Measurements from ENCODE around the gene DUSP2. TPM values are rescaled to one million over a fixed set of nuclear protein-coding genes. Genes with fewer than 3 reads are reported as not detected.
A peak's percentile ranks its signal among the peaks of the same experiment; 100 is the strongest.
"Not testable (repeated sequence)": the region's sequence is repeated elsewhere in the genome, so short reads cannot be mapped to it uniquely, and the experiment has no call there.

The DUSP2 gene
- total RNA-seq, 2 experiments from 2014 or later: 522 to 539 TPM

DNA sequence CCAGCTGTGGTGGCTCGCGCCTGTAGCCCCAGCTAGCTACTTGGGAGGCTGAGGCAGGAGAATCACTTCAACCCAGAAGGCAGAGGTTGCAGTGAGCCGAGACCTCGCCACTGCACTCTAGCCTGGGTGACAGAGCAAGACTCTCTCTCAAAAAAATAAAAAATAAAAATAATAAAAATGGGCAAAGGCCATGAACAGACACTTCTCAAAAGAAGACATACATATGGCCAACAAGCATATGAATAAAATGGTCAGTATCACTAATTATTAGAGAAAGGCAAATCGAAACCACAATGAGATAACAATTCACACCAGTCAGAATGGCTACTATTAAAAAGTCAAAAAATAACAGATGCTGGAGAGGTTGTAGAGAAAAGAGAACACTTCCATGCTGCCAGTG is 15.1 kb upstream of the DUSP2 start:
- intact Hi-C loops (cut with micrococcal nuclease): loop anchor here (5.0 kb wide), 2 partner anchors 162 to 182 kb away; no protein-coding TSS in a partner anchor
- ChIA-PET CTCF (interaction anchor here (1.1 to 4.4 kb wide), 3 partner anchors 13 to 16 kb away, joined by 3 to 80 read pairs (median 17); partner anchors contain the start of gene DUSP2), POLR2A (interaction anchor here (6.6 kb wide), 1 partner anchor 15 kb away, joined by 206 read pairs; the partner anchor contains the start of gene DUSP2)

DNA sequence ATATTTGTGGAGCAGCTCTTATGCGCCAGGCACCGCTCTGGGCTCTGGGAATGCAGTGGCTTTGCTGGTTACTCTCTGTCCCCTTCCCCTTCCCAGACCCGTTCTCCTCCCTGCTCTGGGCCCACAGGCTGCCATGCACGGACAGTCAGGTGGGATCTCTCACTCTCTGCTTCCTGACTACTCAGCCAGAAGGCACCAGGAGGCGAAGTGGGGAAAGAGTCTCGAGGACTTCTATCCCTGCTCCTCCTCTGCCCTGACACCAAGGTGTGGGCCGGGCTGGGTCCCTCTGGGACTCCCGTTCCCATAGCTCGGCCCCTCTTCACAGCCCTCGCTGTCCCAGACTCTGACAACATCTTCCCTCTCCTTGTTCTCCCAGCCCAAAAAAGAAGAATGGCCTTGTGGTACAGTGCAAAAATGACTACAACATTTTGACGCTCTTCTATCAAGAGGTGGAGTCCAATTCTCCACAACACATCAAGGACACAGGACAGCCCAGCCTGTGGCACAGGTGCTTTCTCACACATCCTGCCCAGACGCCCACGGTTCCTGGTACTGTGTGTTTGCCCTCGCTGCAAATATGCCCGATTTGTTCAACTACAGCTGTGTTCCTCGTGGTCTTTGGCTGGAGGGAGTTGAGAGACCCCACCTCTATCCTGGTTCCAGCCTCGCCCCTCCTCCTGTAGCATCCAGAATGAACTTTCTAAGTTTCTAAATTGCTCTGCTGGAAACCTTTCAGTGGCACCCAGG is 14.0 kb upstream of the DUSP2 start:
- peaks cover 8% of the 10 kb centered on the region for H3K9me3 Mint-ChIP-seq
- CTCF ChIA-PET: interaction anchor here (0.5 to 4.4 kb wide), 4 partner anchors 14 to 42 kb away, joined by 3 to 80 read pairs (median 18); partner anchors contain the start of genes ADRA2B and DUSP2
- POLR2A ChIA-PET: interaction anchor here (6.6 kb wide), 1 partner anchor 14 kb away, joined by 206 read pairs; the partner anchor contains the start of gene DUSP2
- H3K4me1 Mint-ChIP-seq (ENCODE audit: low read depth): peaks cover 86% of the 10 kb centered on the region
- H3K27ac Mint-ChIP-seq: peak overlapping the region; percentile 96
- H3K36me3 Mint-ChIP-seq: peaks cover 7% of the 10 kb centered on the region
- no peaks in the 10 kb centered on the region for H3K27me3 Mint-ChIP-seq
- H3K4me3 Mint-ChIP-seq: peak overlapping the region; percentile 62
- peak; percentile 84 for DNase-seq
- intact Hi-C loops (cut with micrococcal nuclease): no loop called here

More for the DNA sequence above, 15.1 kb upstream of the DUSP2 start:
- not testable (repeated sequence) for DNase-seq, H3K27me3 Mint-ChIP-seq, H3K9me3 Mint-ChIP-seq, H3K36me3 Mint-ChIP-seq, H3K4me3 Mint-ChIP-seq
- peak overlapping the region; percentile 71 for H3K27ac Mint-ChIP-seq
- peaks cover 91% of the 10 kb centered on the region for H3K4me1 Mint-ChIP-seq (ENCODE audit: low read depth)

DNA sequence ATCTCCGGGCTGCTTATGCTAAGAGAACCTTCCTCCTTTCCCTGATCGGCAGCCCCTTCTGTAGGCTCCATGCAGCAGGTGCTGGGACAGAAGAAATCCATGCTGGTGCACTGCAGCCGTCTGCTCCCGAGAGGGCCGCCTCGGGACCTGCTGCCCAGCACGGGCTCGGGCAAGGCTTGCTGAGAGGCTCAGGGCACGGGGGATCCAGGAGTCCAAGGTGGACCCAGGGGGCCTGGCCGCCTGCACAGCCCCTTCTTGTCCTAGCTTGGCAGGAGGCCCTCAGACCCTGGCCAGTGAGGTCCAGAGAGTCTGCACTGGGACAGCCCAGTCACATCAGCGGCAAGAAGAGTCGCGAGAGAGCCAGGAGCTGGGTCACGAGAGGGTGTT is 13.3 kb upstream of the DUSP2 start:
- intact Hi-C loops (cut with micrococcal nuclease): no loop called here
- peak overlapping the region; percentile 62 for H3K4me3 Mint-ChIP-seq
- POLR2A ChIA-PET: interaction anchor here (0.8 to 6.6 kb wide), 5 partner anchors 13 to 50 kb away, joined by 4 to 206 read pairs (median 4); partner anchors contain the start of genes DUSP2 and STARD7

DNA sequence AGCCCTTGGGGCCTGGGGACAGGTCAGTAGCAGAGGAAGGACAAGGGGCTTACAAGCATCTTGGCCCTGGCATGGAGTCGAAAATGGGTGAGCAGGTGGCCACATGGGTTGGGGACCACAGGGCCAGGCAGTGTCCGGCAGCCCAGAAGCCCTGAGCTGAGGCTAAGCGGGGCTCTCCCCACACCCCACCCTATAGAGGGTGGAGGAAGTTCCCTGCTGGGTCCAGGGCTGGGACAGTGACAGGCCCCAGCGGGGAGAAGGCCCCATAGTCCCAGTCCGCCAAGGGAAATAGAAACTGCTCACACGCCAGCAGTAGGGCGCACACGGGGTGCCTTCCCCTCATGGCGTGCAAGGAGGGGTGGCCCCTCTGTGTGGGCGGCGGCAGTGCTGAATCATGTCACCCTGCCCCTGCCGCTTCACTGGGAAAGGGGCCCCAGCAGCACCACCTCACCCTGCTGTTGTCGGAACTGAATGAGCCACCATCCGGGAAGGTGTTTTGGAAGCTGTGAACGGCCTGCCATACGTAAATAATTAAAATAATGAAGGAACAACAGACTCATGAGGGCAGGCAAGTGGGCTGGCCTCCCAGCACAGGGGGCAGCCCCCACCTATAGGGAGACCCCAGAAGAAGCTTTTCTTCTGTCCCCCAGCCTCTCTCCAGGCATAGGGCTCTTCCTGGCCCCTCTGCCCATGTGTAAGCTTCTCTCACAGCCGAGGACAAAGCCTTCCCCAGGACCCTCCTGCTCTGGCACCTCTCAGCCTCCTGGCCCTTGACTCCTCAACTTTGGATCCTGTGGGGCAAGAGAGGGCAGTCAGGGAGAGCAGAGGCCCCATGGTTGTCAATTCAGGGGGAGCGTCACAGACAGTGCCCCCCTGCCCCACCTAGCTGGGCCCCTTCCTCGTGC is 12.7 kb upstream of the DUSP2 start:
- peaks cover 82% of the 10 kb centered on the region for H3K4me1 Mint-ChIP-seq (ENCODE audit: low read depth)
- DNase-seq: peak; percentile 99
- POLR2A ChIA-PET: interaction anchor here (0.8 to 6.6 kb wide), 6 partner anchors 9 to 51 kb away, joined by 3 to 206 read pairs (median 4); partner anchors contain the start of genes DUSP2 and STARD7
- H3K27me3 Mint-ChIP-seq: no peaks in the 10 kb centered on the region
- peak overlapping the region; percentile 96 for H3K27ac Mint-ChIP-seq
- H3K9me3 Mint-ChIP-seq: peaks cover 8% of the 10 kb centered on the region
- intact Hi-C loops (cut with micrococcal nuclease): loop anchor here (1.0 to 2.0 kb wide), 2 partner anchors 12 to 371 kb away; no protein-coding TSS in a partner anchor
- H3K4me3 Mint-ChIP-seq: peak overlapping the region; percentile 62
- CTCF ChIA-PET: interaction anchor here (0.7 to 4.4 kb wide), 6 partner anchors 13 to 165 kb away, joined by 3 to 80 read pairs (median 18); partner anchors contain the start of genes ADRA2B and DUSP2
- H3K36me3 Mint-ChIP-seq: peaks cover 7% of the 10 kb centered on the region

More for the DNA sequence above, 13.3 kb upstream of the DUSP2 start:
- Mint-ChIP-seq H3K27me3 (no peaks in the 10 kb centered on the region), H3K27ac (peak overlapping the region; percentile 96), H3K9me3 (peaks cover 8% of the 10 kb centered on the region), H3K4me1 (ENCODE audit: low read depth) (peaks cover 82% of the 10 kb centered on the region), H3K36me3 (peaks cover 7% of the 10 kb centered on the region)
- DNase-seq: no peak
- CTCF ChIA-PET: interaction anchor here (2.5 to 4.4 kb wide), 3 partner anchors 14 to 42 kb away, joined by 17 to 80 read pairs (median 18); partner anchors contain the start of genes ADRA2B and DUSP2

GRCh38 chr2:96156926-96157648 is 11.8 kb upstream of the DUSP2 start:
- CTCF ChIA-PET: interaction anchor here (0.7 to 4.4 kb wide), 5 partner anchors 12 to 164 kb away, joined by 3 to 80 read pairs (median 18); partner anchors contain the start of genes ADRA2B and DUSP2
- peak; percentile 46 for DNase-seq
- Mint-ChIP-seq H3K36me3 (peaks cover 7% of the 10 kb centered on the region), H3K27me3 (no peaks in the 10 kb centered on the region), H3K4me3 (peak overlapping the region; percentile 62), H3K9me3 (peaks cover 8% of the 10 kb centered on the region), H3K27ac (peak overlapping the region; percentile 96), H3K4me1 (ENCODE audit: low read depth) (peaks cover 81% of the 10 kb centered on the region)
- intact Hi-C loops (cut with micrococcal nuclease): loop anchor here (1.0 to 2.0 kb wide), 3 partner anchors 7 to 372 kb away; no protein-coding TSS in a partner anchor
- POLR2A ChIA-PET: interaction anchor here (0.7 to 6.6 kb wide), 4 partner anchors 10 to 52 kb away, joined by 3 to 206 read pairs (median 6); partner anchors contain the start of genes DUSP2 and STARD7

DNA sequence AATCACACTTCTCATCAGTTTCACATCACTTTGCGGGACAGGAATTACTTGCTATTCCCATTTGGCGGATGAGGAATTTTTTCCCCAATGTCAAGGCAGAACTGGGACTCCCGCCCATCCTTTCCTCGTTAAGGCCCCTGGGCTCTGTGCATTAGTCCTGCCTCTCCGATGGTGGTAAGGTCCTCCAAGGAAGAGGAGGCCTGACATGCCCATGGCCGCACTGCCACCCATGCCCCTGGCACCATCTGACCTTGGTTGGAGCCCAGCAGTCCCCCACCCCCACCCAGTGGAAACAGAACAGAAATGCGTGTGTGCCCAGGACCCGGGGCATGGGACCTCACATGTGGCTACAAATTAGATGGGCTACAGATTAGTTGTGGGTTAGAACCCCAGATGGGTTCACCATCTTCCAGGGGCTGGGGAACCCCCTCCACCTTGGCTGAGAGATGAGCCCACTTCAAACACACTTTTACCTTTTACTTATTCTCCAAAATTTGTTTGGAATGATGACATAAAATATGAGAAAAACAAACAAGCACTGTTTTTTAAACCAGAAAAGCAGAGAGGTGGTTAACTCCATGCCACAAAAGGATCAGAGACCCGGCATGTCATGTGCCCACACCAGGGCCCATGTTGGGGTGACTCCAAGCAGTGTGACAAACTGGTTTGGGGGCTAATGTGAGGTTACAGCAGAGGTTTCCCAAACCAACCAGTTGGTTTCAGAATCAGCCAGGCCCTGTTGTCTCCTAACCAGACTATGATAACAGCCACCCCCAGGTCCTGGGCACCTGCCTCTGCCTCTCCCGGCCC is 11.0 kb upstream of the DUSP2 start:
- POLR2A ChIA-PET: interaction anchor here (2.4 to 6.6 kb wide), 2 partner anchors 11 to 52 kb away, joined by 9 to 206 read pairs; partner anchors contain the start of genes DUSP2 and STARD7
- intact Hi-C loops (cut with micrococcal nuclease): loop anchor here (1.0 to 2.0 kb wide), 2 partner anchors 8 to 373 kb away; no protein-coding TSS in a partner anchor
- CTCF ChIA-PET: interaction anchor here (1.4 to 4.4 kb wide), 4 partner anchors 12 to 39 kb away, joined by 3 to 80 read pairs (median 18); partner anchors contain the start of genes ADRA2B and DUSP2
- peak overlapping the region; percentile 96 for H3K27ac Mint-ChIP-seq
- peaks cover 80% of the 10 kb centered on the region for H3K4me1 Mint-ChIP-seq (ENCODE audit: low read depth)
- H3K9me3 Mint-ChIP-seq: peaks cover 8% of the 10 kb centered on the region
- peak; percentile 87 for DNase-seq
- peaks cover 7% of the 10 kb centered on the region for H3K36me3 Mint-ChIP-seq
- H3K27me3 Mint-ChIP-seq: no peaks in the 10 kb centered on the region
- H3K4me3 Mint-ChIP-seq: peak overlapping the region; percentile 62

DNA sequence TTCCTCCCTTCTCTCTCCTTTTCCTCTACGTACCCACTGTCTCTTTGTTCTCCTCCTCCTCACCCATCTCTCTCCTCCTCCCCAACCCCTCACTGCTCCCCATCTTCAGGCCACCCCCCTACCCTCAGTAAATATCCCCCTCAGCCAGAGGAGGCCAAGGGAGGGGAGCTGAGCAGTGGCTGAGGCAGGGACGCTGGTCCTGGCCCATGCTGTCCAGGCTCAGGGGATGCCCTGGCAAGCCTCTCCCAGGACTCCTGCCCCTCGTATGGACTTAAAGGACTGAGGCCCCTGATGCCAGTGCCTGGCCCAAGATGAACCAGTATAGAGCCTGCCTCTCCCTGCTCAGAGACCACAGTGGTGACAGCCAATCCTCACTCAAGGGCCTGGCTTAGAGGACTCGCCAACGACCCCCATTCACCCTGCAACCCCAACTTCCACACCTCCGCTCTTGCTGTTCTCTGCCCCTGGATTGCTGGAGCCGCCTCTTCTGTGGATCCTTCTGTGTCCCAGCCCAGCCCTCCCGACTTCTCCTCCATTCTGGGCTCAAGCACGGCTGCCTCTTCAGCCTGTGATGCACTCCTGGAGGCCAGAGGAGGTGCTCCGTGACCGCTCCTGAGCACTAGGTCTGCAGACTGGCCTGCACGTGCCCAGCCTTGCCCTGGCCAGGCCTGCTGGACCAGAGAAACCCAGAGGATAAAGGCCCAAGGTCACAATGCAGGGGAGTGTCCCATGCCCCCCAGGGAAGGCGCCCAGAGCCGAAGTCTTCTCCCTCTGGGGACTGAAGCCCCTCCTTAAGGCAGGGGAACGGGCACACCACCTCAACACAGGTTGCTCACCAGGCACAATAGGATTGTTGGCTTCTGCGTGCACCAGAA is 9.5 kb upstream of the DUSP2 start:
- Mint-ChIP-seq H3K27me3 (no peaks in the 10 kb centered on the region), H3K9me3 (no peaks in the 10 kb centered on the region), H3K4me1 (ENCODE audit: low read depth) (peaks cover 80% of the 10 kb centered on the region), H3K36me3 (peaks cover 4% of the 10 kb centered on the region), H3K4me3 (no peak overlapping the region), H3K27ac (peak overlapping the region; percentile 23)
- CTCF ChIA-PET: interaction anchor here (0.6 to 2.5 kb wide), 4 partner anchors 14 to 38 kb away, joined by 3 to 19 read pairs (median 4); no protein-coding TSS in a partner anchor
- POLR2A ChIA-PET: interaction anchor here (6.6 kb wide), 1 partner anchor 9 kb away, joined by 206 read pairs; the partner anchor contains the start of gene DUSP2
- DNase-seq: peak; percentile 8
- intact Hi-C loops (cut with micrococcal nuclease): no loop called here

- H3K27ac Mint-ChIP-seq: no peak overlapping the region
- no peak for DNase-seq
- ChIA-PET CTCF (interaction anchor here (0.9 to 1.7 kb wide), 2 partner anchors 14 to 21 kb away, joined by 3 to 6 read pairs; no protein-coding TSS in a partner anchor), POLR2A (no interaction called here)
- intact Hi-C loops (cut with micrococcal nuclease): no loop called here
- no peaks in the 10 kb centered on the region for H3K9me3 Mint-ChIP-seq
- no peaks in the 10 kb centered on the region for H3K27me3 Mint-ChIP-seq
- no peak overlapping the region for H3K4me3 Mint-ChIP-seq
- H3K36me3 Mint-ChIP-seq: peaks cover under 1% of the 10 kb centered on the region
- peaks cover 76% of the 10 kb centered on the region for H3K4me1 Mint-ChIP-seq (ENCODE audit: low read depth)
These were observed 8.8 kb upstream of the DUSP2 start for GRCh38 chr2:96153991-96154431.

DNA sequence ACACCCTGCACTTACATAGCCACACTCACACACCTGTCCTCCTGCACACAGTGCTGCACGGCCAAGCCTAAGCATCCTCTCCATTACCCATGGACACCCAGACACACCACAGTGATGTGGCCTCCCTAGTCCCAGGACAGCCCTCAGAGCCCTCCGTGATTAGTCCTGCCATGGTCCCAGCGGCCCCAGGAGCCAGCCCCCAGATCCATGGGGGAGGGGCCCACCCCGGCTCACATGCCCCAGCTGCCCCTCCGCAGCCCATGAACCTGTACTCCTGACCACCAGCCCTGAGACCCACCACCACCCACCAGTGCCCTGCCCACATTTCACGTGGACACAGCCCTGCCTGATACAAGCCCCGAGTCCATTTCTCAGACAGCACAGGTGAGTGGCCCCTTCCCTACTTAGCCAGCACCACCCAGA is 8.1 kb upstream of the DUSP2 start:
- ChIA-PET POLR2A (no interaction called here), CTCF (interaction anchor here (1.5 to 1.7 kb wide), 2 partner anchors 14 to 21 kb away, joined by 4 to 6 read pairs; no protein-coding TSS in a partner anchor)
- Mint-ChIP-seq H3K4me1 (ENCODE audit: low read depth) (peaks cover 76% of the 10 kb centered on the region), H3K27me3 (peaks cover under 1% of the 10 kb centered on the region), H3K27ac (no peak overlapping the region), H3K4me3 (no peak overlapping the region), H3K36me3 (peaks cover under 1% of the 10 kb centered on the region), H3K9me3 (no peaks in the 10 kb centered on the region)
- no peak for DNase-seq
- intact Hi-C loops (cut with micrococcal nuclease): no loop called here

All from activated CD4-positive, alpha-beta memory T cell treated with anti-CD3 and anti-CD28 coated beads for 36 hours (primary cell).